Measurements from ENCODE around the gene GFM2. TPM values are rescaled to one million over a fixed set of nuclear protein-coding genes. Genes with fewer than 3 reads are reported as not detected.
"Not testable (repeated sequence)": the region's sequence is repeated elsewhere in the genome, so short reads cannot be mapped to it uniquely, and the experiment has no call there.

GFM2 gene
- total and polyA plus RNA-seq, 8 donors = 6.9 to 15.8 (median 10.4) TPM

DNA sequence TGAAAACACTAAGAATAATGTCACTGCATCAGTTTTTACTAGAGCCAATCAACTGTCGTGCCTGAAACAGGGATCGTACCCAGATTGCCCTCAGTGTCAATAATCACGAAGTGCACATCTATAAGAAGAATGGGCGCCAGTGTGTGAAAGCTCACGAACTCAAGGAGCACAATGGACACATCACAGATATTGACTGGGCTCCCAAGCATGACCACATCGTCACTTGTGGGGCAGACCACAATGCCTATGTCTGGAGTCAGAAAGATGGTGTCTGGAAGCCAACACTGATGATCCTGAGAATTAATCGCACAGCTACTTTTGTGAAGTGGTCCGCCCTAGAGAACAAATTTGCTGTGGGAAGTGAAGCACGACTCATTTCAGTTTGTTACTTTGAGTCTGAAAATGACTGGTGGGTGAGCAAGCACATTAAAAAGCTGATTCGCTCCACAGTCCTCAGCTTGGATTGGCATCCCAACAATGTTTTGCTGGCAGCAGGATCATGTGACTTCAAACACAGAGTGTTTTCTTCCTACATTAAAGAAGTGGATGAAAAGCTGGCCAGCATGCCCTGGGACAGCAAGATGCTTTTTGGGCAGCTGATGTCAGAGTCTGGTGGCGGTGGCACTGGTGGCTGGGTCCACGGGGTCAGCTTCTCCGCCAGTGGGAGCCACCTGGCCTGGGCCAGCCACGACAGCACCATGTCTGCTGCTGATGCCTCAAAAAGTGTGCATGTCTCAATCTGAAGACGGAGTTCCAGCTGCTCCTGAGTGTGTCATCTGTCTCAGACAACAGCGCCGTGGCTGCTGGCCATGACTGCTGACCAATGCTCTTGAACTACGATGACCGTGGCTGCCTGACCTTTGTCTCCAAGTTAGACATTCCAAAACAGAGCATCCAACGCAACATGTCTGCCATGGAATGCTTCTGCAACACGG lies 32.3 kb upstream of the GFM2 start:
- 84 to 87% methylated on average over 20 to 21 of the region's 21 CpGs for WGBS, 2 donors
- H3K4me3 ChIP-seq = no peak overlapping the region
- intact Hi-C loops (cut with DNase I) = no loop called here
- no peak for ATAC-seq
- TF ChIP-seq, protein P1, sequence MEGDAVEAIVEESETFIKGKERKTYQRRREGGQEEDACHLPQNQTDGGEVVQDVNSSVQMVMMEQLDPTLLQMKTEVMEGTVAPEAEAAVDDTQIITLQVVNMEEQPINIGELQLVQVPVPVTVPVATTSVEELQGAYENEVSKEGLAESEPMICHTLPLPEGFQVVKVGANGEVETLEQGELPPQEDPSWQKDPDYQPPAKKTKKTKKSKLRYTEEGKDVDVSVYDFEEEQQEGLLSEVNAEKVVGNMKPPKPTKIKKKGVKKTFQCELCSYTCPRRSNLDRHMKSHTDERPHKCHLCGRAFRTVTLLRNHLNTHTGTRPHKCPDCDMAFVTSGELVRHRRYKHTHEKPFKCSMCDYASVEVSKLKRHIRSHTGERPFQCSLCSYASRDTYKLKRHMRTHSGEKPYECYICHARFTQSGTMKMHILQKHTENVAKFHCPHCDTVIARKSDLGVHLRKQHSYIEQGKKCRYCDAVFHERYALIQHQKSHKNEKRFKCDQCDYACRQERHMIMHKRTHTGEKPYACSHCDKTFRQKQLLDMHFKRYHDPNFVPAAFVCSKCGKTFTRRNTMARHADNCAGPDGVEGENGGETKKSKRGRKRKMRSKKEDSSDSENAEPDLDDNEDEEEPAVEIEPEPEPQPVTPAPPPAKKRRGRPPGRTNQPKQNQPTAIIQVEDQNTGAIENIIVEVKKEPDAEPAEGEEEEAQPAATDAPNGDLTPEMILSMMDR (IDR thresholded peaks at IDR 0.05) = no peak
- H3K9me3 ChIP-seq = no peaks in the 10 kb centered on the region
- no peaks in the 10 kb centered on the region for H3K36me3 ChIP-seq
- H3K27me3 ChIP-seq = no peaks in the 10 kb centered on the region
- peak in 1 of 6 donors; percentile 37 for DNase-seq
- no peak overlapping the region for H3K27ac ChIP-seq
- FAIRE-seq = no peak
- no peaks in the 10 kb centered on the region for H3K4me1 ChIP-seq

DNA sequence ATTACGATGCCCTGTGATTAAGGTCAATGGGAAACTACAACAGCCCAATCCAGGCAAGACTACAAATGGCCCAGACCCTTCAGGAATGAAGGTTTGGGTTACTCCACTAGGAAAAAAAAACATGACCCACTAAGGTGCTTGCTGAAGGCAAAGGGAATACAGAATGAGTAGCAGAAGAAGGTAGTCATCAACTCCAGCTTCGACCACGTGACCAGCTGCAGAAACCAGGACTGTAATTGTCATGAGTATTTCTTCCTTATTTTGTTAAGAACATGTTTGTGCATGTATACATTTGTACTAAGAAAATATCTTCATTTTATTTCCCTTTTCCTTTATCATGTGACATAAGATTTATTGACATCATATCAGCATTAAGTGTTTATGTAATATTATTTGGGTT lies 24.8 kb upstream of the GFM2 start:
- H3K4me1 ChIP-seq; H3K36me3 ChIP-seq; FAIRE-seq; H3K4me3 ChIP-seq; H3K27me3 ChIP-seq; DNase-seq; H3K27ac ChIP-seq; intact Hi-C loops (cut with DNase I); H3K9me3 ChIP-seq; ATAC-seq: not testable (repeated sequence)
- 88 to 90% methylated on average over 3 of the region's 3 CpGs for WGBS, 2 donors

DNA sequence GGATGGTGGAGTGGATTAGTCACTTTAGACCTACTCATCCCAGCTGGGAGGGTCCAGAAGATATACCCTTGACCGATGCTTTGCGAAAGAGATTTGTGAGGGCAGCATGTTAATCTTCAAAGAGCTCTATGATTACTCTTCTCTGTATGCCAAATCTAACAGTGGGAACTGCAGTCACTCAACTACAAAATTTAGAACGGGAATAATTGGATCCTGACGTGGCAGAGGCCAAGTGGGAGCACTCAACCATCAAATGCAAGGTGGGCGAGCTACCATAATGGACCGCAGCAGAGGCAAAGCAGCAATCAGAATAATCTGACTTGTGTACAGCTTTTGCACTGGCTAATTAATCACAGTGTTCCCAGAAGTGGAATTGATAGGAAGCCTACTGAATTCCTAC lies 20.5 kb upstream of the GFM2 start:
- 86 to 88% methylated on average over 6 of the region's 6 CpGs for WGBS, 2 donors
- intact Hi-C loops (cut with DNase I) = no loop called here
- Histone ChIP-seq H3K36me3 (no peaks in the 10 kb centered on the region), H3K27me3 (no peaks in the 10 kb centered on the region), H3K27ac (no peak overlapping the region), H3K4me1 (no peaks in the 10 kb centered on the region), H3K9me3 (no peaks in the 10 kb centered on the region), H3K4me3 (no peak overlapping the region)
- ATAC-seq (no peak), FAIRE-seq (no peak), DNase-seq (no peak)
- TF ChIP-seq, protein P1 (IDR thresholded peaks at IDR 0.05) = no peak

GRCh38 chr5:74786851-74787250 lies 19.9 kb upstream of the GFM2 start:
- H3K9me3 ChIP-seq = no peaks in the 10 kb centered on the region
- no peaks in the 10 kb centered on the region for H3K36me3 ChIP-seq
- DNase-seq (no peak), ATAC-seq (no peak), FAIRE-seq (no peak)
- H3K27me3 ChIP-seq = no peaks in the 10 kb centered on the region
- TF ChIP-seq, protein P1 (IDR thresholded peaks at IDR 0.05) = no peak
- intact Hi-C loops (cut with DNase I) = no loop called here
- no peaks in the 10 kb centered on the region for H3K4me1 ChIP-seq
- no peak overlapping the region for H3K4me3 ChIP-seq
- no peak overlapping the region for H3K27ac ChIP-seq
- 79 to 86% methylated on average over 6 of the region's 6 CpGs for WGBS, 2 donors

- ATAC-seq (no peak), DNase-seq (no peak), FAIRE-seq (peak; percentile 23)
- TF ChIP-seq, protein P1 (IDR thresholded peaks at IDR 0.05) = no peak
- intact Hi-C loops (cut with DNase I) = no loop called here
- WGBS, 2 donors = 76 to 79% methylated on average over 2 of the region's 2 CpGs
- no peak overlapping the region for H3K27ac ChIP-seq
- H3K4me1 ChIP-seq = no peaks in the 10 kb centered on the region
- peaks cover 0 to 18% (median 8%) of the 10 kb centered on the region in 3 donors for H3K36me3 ChIP-seq
- H3K4me3 ChIP-seq = no peak overlapping the region
- H3K27me3 ChIP-seq = no peaks in the 10 kb centered on the region
- no peaks in the 10 kb centered on the region for H3K9me3 ChIP-seq
These were observed 11.7 kb upstream of the GFM2 start for GRCh38 chr5:74778609-74779008.
